GM19455 (cell line): ENCODE data around the gene ARPC5L.
"Not testable (repeated sequence)": the region's sequence is repeated elsewhere in the genome, so short reads cannot be mapped to it uniquely, and the experiment has no call there.

Experiments used
- ATAC-seq: cut with Tn5 transposase; IDR thresholded peaks from one replicate; pipeline ENCODE4 v1.9.1; 2021; ENCODE audit not compliant: unreplicated experiment

The ARPC5L gene

DNA sequence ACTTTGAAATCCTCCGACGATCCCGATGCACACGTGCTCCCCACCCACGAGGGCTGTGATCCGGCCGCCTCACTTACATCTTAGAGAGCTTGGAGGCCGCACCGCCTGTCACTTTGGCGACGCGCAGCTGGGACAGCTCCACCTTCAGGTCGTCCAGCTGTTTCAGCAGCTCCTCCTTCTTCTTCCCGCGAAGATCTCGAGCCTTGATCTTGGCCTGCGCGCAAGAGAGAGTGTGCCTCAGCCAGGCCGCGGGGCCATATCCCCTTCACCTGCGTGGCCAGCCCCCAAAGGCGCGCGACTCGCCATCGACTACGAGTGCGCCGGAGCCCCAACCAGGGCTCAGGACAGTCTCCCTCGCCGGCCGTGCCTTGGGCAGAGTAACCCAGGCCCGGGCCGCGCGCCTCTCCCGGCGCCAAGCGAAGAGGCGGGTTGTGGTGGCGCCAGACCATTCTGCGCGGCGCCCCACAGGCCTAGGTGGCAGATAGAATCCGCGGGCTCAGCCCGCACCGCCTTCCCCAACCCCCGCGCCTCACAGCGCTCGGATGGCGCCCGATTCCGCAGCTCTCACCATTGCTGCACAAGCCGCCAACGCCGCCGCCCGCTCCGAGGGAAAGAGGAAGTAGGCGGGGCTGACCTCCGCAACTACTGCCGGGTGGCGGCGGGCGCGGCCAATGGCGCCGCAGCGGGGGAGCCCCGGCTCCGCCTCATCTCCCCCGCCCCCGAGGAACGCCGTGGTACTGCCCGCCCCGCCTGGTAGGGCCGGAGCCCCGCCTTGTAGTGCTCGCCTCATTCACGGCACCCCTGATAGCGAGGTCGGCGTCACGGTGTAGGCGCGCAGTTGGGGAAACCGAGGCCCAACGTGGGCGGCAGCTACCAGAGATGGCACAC is at the start of gene ARPC5L, which contains the start of gene RPL35:
TSS of gene ARPC5L (plus strand) at position 789 of the 888 bp plus-strand sequence. CDS start 7,161 bp downstream, outside the sequence.
TSS of gene RPL35 (minus strand) at position 616 of the 888 bp plus-strand sequence. CDS start at position 571, 45 bp downstream.
- ATAC-seq, result peak; percentile 82

DNA sequence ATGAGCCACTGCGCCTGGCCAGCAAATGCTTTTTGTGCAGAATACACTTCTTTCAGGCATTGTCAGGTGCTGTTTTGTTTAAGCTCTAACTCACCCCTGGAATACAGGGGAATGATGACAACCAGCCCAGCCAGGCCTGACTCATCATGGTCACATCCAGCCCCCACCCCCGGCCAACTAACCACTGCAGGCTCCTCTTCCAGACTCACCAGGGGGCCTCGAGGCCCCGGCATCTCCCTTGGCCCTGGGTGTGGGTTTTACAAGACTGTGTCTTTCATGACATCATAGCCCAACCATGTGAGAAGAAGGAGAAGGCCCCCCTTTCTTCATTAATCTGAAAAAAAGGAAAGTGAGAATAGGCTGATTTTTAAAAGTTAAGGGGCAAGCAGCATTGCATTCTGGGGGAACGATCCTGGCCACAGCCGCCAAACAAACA is 49.5 kb upstream of the ARPC5L start:
- no peak for ATAC-seq

DNA sequence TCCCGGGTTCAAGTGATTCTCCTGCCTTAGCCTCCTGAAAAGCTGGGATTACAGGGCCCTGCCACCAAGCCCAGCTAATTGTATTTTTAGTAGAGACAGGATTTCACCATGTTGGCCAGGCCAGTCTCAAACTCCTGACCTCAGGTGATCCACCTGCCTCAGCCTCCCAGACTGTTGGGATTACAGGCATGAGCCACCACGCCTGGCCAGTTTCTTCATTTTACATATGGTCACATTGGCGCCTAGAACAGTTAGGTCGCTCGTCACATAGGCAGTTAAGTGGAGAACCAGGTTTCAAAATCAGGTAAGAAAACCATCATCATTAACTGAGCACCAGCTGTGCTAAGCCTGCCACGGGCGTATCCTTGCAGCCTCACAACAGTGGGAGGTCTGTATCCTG is 48.9 kb upstream of the ARPC5L start:
- no peak for ATAC-seq

DNA sequence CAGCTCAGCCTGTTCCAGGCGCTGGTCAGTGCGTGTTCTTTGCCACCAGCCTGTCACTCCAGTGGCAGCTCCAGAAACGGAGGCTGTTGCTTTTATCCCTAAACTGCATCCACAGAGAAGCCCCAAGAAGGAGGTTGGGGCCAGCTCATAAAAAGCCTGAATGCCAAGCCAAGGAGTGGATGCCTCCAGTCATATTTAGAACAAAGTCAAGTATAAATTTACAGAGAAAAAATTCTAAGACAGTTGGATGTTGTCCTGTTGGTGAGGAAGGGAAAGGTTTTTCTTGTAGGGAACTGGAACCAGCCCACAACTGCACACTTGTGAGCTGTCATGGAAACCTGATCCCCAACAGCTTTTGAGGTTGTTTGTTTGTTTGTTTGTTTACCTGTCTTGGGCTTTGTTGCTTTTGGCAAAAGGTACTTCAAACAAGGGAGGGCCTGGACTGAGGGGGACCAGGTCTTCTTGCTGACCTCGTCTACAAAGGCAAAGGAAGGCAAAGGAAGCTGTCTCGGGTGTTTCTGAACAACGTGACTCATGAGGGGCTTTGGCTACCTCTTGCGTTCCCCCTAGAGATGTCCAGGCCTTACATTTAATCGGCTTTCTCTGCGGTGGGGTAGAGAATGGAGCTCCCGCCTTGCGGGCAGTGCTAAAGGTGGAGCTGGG is 48.3 kb upstream of the ARPC5L start:
- no peak for ATAC-seq

DNA sequence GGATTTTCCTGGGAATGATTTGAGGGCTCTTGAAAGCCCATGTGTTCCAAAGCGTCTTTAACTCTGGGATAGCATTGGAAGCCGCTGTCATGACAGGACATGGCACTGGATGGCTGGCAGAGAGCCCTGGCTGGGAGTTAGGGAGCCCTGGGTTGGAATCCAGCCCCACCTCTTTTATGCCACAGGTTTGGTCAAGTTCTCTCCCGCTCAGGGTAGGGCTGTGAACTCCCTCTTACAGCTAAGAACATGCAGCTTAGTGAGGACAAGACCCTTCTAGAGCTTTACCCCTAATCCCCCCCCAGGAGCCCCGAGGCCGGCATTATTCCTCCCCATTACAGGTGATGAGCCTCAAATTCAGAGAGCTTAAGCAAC is 47.8 kb upstream of the ARPC5L start:
- ATAC-seq, result no peak

DNA sequence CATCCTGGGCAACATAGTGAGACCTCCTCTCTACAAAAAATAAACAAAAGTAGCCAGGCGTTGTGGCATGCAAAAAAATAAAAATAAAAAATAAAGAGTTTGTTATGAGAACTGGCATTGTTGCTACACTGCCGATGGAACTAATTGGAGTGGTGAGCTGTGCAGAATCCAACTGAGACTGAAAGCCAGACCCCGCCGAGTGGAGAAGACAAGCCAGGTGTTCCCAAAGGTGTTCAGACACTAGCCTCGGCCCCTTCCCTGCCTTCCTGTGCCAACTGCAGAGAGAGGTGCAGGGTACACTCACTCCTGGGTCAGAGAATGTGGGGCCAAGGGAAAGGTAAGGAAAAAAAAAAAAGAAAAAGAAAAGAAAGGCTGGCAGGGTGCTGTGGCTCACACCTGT is 46.3 kb upstream of the ARPC5L start:
- no peak for ATAC-seq

DNA sequence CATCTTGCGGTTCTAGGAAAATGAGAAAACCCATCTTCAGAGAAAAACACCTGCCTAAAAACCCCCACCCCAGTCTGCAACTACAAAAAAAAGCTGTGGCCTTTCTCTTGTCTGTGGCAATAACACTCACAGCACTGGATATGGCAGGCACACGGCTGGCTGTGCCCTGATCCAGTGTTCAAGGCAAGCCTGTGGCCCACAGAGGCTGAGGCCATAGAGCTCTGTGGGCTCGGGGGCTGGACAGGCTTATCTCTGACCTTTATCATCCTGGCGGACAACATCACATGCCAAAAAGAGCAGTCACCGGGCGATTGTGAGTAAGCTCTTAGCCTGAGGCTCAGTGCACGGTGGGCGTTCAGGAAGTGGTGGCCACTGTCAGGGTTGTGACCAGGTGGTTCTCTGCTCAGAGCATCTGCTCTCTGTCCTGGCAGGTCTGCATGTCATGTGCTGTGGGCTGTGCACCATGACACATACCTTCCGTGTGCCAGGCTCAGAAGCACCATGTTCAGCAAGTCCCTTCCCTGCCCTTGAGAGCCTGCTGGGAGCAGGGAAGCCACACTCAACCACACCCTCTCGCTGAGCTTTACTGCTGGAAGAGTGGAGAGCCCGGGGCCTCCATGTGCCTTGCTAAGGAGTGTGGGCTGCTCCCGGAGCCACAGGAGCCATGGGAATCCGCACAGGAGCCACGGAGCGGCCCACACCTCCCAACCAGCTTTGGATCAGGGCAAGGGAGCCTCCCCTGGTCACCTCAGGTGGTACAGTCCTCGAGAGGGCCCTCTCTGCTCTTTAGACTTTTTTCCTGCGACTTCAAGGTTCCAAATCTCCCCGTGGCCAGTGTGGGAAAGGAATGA is 43.3 kb upstream of the ARPC5L start:
- no peak for ATAC-seq

DNA sequence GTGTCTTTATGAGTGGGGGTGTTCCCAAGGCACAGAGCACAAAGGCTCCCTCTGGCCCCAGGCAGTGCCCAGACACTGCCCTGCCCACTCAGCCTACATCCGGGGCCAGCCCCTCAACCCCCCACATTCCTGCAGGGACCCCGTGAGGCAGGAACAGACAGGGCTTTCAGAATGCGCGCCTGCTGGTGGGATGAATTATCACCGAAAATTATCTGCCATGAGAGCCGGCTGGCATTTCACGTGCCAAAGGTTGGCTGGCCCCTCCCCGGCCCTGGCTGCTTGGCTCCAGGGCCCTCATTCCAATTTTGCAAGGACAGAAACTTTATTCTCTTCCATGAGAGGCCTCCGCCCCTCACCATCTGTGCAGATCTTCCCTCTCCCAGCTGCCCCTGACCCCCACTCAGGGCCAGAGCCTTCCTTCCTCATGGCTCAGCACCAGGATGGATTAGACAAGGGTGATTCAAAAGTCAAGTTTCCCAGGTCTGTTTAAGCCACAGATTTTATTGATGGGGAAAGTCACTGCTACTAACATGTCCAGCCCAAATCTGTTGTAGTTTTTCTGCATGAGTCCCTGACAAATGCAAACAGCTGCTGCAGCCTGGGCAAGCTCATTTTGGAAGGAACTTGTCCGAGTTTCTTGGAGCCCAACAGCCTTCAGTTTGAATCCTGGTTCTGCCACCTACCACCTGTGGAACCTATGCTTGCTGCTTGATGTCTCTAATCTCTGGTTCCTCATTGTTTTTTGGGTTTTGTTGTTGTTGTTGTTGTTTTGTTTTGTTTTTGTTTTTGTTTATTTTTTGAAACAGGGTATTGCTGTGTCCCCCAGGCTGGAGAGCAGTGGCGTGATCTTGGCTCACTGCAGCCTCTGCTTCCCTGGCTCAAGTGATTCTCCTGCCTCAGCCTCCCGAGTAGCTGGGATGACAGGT is 41.0 kb upstream of the ARPC5L start:
- ATAC-seq, result no peak

DNA sequence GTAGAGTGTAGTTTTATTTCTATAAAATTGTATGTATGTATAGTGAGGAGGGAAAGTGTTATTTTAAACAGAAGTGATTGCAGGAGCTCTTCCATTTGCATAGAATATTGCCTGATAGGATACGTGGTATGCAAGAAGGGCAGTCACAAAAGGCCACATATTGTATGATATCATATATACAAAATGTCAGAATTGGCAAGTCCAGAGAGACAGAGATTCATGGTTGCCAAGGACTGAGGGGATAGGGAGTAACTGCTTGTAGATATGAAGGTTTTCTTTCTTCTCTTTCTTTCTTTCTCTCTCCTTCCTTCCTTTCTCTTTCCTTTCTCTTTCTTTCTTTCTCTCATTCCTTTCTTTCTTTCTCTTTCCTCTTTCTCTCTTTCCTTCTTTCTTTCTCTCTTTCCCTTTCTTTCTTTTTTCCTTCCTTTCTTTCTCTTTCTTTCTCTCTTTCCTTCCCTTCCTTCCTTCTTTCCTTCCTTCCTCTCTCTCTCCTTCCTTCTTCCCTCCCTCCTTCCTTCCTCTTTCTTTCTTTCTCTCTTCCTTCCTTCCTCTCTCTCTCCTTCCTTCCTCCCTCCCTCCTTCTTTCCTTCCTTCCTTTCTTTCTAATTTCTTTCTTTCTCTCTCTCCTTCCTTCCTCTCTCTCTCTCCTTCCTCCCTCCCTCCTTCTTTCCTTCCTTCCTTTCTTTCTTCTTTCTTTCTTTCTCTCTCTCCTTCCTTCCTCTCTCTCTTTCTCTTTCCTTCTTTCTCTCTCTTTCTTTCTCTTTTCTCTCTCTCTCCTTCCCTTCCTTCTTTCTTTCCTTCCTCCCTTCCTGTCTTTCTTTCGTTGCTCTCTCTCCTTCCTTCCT is 33.2 kb upstream of the ARPC5L start:
- ATAC-seq, result no peak

DNA sequence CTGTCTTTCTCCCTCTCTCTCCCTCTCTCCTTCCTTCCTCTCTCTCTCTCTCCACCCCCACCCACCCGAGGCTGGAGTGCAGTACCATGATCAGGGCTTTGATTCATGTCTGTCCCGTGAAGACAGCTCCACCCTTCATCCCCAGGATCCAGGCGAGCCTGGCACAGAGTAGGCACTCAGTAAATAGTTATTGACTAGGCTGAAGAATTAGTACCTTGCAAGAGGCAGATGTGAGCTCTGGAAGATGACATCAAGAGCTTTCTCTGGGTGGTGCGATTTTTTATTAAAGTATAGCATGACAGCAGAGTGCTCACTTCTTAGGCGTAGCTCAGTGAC is 32.6 kb upstream of the ARPC5L start:
- ATAC-seq, result no peak

DNA sequence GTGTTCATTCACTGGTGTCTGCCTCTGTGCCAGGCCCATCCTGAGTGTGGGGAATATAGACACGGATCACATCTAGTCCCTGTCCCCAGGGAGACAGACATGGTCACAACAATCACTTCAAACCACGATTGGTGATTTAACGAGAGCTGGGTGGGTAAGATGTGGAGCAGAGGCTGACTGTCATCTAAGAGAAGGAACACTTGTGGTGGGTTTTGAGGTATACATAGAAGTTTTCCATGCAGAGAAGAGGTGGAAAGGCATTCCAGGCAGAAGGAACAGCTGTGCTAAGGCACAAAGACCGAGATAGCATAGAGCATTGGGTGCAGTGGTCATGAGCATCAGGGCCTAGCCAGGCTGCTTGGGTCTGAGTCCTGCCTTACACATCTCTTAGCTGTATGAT is 31.3 kb upstream of the ARPC5L start:
- ATAC-seq, result no peak

DNA sequence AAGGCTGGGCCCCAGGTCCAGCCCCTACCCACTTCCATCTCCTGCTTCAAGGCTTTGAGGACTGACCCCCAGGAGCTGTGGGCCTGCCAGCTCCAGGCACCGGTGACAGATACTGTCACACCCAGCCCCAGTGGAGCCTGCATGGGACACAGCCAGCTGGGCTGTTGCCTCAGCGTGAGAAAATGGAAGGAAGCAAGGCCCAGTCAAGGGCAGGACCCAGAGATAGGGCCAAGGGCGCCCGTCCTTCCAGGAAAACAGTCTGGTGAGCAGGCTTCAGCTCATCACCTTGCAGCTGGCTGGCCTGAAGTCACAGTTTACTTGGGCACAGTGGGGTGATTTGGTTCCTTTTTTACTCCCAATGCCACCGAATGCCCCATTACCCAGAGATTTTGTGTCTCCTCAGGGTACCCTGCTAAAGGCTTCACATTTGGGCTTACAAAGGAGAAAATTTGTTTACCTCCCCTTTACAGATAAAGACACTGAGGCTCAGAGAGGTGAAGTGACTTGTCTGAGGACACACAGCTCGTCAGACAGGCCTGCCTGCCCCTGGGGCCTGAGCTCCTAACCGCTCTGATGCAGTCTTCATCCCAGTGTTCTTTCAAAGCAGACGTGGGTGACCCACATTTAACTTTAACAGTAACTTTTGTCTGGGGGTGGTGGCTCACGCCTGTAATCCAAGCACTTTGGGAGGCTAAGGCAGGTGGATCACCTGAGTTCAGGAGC is 30.1 kb upstream of the ARPC5L start:
- no peak for ATAC-seq

DNA sequence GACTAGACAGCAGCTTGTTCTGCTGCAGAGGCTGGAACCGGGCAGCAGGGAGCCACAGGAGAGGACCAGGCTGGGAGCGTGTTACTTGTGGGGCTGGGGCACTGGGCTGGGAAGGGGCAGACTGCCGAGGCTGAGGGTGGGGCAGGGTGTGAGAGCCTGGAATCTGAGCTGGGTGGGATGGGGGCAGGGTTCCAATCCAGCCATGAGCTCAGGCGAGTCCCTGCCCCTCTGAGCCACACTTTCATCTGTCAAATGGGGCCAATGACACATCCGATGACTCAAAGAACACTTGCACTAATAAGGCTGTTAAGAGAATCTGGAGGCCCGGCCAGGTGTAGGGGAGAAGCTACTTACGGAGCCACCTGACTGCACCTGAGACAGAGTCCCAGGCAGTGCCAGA is 27.3 kb upstream of the ARPC5L start:
- ATAC-seq, result no peak

DNA sequence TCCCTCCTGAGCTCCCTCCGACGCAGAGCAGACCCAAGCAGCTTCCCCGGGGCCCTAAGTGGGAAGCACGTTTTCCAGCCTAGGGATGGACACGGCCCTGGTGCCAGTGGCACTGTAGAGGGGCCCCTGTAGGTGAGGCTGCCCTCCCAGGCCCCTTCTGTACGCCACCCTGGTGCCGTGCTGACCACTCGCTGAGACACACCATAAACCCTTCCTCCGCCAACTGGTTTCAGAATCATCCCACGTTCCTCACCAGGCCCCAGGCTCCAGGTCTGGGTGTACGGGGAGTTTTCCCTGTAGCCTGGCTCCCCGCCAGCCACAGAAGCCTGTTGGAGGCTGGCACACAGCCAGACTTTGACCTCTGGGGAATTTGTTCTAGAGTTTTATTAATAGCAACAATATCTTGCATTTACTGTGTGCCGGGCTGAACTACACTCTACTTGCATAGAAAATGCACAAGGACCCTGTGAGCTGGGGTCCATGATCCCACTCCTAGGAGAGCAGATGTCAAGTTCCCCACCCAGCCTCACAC is 26.8 kb upstream of the ARPC5L start:
- no peak for ATAC-seq

DNA sequence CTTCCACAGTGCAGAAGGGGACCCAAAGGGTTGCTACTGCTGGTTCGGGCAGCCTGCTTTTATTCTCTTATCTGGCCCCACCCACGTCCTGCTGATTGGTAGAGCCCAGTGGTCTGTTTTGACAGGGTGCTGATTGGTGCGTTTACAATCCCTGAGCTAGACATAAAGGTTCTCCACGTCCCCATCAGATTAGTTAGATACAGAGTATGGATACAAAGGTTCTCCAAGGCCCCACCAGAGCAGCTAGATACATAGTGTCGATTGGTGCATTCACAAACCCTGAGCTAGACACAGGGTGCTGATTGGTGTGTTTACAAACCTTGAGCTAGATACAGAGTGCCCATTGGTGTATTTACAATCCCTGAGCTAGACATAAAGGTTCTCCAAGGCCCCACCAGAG is 23.8 kb upstream of the ARPC5L start:
- ATAC-seq, result not testable (repeated sequence)

DNA sequence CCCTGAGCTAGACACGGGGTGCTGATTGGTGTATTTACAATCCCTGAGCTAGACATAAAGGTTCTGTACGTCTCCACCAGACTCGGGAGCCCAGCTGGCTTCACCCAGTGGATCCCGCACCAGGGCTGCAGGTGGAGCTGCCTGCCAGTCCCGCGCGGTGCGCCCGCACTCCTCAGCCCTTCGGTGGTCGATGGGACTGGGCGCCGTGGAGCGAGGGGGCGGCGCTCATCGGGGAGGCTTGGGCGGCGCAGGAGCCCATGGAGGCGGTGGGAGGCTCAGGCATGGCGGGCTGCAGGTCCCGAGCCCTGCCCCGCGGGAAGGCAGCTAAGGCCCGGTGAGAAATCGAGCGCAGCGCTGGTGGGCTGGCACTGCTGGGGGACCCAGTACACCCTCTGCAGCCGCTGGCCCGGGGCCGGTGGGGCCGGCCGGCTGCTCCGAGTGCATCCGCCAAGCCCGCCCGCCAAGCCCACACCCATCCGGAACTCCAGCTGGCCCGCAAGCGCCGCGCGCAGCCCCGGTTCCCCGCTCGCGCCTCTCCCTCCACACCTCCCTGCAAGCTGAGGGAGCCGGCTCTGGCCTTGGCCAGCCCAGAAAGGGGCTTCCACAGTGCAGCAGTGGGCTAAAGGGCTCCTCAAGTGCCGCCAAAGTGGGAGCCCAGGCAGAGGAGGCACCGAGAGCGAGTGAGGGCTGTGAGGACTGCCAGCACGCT is 23.2 kb upstream of the ARPC5L start:
- not testable (repeated sequence) for ATAC-seq

DNA sequence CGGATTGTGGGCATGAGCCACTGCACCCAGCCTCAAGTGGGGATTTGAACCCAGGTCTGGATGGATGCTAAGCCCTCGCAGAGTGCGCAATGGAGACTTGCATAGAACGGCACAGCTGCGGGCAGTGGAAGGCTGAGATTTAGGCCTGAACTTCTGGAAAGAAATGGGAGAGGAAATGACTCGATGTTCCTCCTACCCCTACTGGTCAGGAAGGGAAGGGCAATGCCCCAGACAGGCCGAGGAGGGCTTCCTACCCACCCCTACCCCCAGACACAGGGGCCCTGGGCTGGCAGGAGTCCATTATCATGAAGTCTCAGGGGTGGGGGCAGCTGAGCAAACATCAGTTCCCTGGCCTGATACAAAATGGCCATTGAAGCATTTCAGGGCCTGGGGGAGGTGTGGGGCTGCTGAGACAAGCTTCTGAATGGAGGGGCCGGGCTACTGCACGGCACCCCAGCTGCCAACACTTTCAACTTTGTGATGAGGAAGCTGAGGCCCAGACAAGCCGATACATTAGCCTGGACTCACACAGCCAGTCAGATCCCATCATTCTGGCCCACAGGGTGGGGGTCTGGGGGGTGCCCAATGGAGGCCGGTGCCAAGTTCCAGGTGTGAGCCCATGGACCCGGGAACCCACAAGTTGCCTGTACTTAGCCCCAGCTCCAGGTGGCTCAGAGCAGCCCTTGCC is 22.2 kb upstream of the ARPC5L start:
- no peak for ATAC-seq
